Stimulated activated naive CD4-positive, alpha-beta T cell treated with Interleukin-2 at 50 U/mL for 16 hours (primary cell): ENCODE data around the gene COG4.
A peak's percentile ranks its signal among the peaks of the same experiment; 100 is the strongest.
"Not testable (repeated sequence)": the region's sequence is repeated elsewhere in the genome, so short reads cannot be mapped to it uniquely, and the experiment has no call there.

Source experiments
- DNase-seq: peaks from one replicate; lab custom pipeline; 2025; lab: John Stamatoyannopoulos, UW

Gene COG4

GRCh38 chr16:70527315-70527996 lies 4.1 kb upstream of the COG4 start:
- no peak for DNase-seq

DNA sequence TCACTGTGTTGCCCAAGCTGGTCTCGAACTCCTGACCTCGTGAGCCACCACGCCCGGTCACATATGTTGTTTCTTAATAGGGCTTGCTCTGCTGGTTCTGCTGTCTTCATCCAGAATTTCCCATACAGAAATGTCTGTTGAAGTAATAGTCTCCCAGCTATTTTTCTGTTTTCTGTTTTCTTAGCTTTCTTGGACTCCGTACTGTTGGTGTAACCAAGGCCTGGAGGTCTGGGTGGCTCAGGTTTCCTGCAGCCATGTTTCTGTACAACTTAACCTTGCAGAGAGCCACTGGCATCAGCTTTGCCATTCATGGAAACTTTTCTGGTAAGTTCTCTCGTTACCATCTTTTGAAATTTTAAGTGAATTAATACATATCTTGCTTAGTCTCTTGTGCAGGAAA lies 3.0 kb upstream of the COG4 start:
- no peak for DNase-seq

DNA sequence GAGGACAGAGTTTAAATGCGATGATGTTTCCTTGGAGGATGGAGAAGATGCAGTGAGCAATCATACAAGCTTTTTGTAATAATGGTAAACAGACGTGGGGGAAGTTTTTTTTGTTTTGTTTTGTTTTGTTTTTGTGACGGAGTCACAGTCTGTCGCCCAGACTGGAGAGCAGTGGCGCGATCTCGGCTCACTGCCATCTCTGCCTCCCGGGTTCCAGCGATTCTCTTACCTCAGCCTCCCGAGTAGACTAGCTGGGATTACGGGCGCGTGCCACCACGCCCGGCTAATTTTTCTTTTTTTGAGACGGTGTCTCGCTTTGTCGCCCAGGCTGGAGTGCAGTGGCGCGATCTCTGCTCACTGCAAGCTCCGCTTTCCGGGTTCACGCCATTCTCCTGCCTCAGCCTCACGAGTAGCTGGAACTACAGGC lies 1.1 kb upstream of the COG4 start:
- DNase-seq: not testable (repeated sequence)

GRCh38 chr16:70523743-70524398 lies 517 bp upstream of the COG4 start, which contains the start of gene SF3B3:
Gene SF3B3, plus strand, starts transcription at chr16:70523816. Its CDS starts 2,841 bp downstream, at chr16:70526657.
- peak; percentile 78 for DNase-seq

DNA sequence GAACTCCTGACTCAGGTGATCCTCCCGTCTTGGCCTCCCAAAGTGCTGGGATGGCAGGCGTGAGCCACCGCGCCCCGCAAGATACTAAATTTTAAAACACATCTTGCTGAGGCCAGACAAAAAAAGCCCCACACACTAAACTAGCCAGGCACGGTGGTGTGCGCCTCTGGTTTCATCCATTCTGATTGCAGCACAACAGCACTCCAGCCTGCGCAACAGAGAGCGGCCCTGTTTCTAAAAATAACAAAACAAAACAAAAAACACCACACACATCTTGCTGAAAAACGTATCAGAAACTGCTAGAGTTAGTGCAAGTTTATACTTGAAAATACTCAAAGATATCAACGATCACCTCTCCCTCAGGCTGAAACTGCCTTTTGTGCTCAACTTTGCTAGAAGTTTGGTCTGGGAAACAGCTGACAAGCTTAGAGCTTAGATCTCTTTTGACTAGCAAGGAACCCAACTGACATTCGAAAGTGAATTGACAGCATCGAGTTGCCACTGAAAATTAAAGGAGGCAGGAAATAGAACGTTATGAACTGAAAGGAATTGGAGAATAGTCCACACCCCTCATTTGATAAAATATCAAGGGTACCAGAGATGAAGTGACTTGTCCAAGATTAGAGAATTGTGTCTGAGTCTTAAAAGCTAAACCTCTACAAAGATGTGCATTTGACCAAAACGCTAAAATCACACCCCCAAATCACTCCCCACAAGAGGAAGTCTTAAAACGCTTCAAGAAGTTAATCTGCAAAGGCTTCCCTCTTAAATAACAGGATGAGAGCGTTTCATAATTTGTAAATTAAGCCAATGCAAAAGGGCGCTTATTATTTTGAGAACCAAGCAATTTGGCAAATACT lies 908 bp downstream of the COG4 start:
- no peak for DNase-seq

- DNase-seq: no peak
These were observed 2.6 kb downstream of the COG4 start for GRCh38 chr16:70520612-70521297.

- DNase-seq: no peak
These were observed 10.9 kb downstream of the COG4 start for GRCh38 chr16:70512456-70512855.

- DNase-seq: no peak
These were observed 11.5 kb downstream of the COG4 start for GRCh38 chr16:70511833-70512232.

- DNase-seq: no peak
These were observed 13.1 kb downstream of the COG4 start for GRCh38 chr16:70510216-70510615.

- no peak for DNase-seq
These were observed 14.6 kb downstream of the COG4 start for GRCh38 chr16:70508752-70509151.

GRCh38 chr16:70496513-70496912 lies 26.8 kb downstream of the COG4 start:
- no peak for DNase-seq

DNA sequence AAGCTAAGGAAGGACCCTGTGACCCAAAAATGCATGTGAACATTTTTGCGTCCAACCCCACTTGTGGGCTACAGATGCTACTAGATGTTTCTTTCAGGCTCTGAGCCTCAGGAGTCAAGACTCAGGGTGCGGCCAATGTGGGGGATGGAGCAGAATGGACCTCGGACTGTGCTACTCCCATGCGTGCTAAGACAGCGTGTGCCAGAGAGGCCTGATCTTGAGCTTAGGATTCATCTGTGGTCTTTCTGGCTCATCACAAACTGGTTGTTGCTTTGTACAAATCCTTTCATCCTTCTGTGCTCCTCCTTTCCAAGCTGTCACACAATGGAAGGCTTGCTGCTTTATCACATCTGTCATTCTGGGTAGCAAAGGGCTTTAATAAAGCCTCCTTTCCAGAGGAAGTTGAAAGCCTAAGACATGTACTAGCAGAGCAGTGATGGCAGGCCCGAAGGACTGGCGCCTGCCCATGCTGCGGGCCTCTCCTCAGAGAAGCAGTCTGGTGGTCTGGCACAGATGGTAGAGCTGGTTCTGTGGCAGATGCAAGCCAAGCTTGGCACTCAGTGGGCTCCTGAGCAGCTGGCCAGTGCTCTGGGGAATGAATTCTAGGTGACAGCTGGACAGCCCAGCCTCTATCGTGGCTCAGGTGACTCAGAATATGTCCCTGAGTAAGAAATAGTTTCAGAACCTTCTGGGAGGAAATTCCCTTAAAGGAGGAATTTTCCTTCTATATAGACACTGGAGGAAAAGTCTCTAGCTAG lies 27.8 kb downstream of the COG4 start:
- no peak for DNase-seq

GRCh38 chr16:70494777-70495176 lies 28.6 kb downstream of the COG4 start:
- no peak for DNase-seq

DNA sequence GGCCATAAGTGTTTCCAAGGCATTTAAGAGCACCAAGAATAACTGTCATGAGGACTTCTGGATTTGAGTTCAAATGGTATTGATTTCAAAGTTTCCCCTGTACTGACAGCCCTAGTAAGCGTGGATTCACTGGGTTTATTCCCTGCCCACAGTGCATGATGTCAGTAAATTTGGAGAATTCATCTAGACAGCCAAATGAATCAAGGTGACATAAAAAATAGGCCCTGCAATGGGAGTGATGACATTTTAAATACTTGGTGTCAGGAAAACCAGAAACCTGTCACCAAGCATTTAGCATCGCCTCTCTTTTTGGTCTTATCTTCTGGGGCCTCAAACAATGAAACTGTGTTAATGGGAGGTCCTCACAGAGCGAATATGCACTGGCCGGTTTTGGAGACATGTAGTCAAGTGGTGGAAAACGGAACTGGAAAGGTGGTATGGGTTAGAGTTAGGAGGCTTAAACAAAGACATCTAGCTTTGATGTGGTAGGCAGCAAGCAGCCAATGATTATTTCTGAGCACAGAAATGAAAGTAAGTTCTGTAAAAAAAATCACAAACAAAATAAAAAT lies 29.1 kb downstream of the COG4 start:
- no peak for DNase-seq

DNA sequence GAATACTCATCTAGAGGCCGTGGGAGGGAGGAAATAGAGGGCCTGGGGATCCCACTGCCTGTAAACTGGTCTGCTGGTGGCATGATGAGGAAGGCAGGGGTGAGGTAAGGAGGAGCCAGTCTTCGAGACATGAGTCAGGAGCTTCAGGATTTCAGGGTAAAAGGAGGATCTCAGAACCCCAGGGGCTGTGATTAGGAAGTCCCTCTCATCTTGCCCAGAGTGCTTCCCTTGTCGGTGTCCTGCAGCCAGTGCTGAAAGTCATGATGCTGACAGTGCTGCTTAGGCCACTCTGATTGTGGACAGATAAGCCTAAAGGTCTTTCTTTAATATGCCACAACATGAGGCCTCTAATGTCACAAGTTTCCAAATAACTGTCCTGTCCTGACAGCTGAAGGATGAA lies 29.6 kb downstream of the COG4 start:
- no peak for DNase-seq

- no peak for DNase-seq
These were observed 33.1 kb downstream of the COG4 start for GRCh38 chr16:70490261-70490660.

DNA sequence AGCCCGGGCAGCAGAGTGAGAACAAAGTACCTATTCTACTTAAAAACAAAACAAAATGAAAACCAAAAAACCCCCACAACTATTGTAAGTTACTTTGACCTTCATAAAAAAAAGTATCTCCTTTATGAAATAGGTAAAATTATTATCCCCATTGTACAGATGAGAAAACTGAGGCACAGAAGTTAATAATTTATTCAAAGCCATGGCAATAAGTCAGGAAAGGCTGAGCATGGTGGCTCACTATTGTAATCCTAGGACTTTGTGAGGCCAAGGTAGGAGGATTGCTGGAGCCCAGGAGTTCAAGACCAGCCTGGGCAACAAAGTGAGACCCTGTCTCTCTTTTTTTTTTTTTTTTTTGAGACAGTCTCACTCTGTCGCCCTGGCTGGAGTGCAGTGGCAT lies 38.5 kb downstream of the COG4 start:
- no peak for DNase-seq

GRCh38 chr16:70483426-70483825 lies 39.9 kb downstream of the COG4 start:
- DNase-seq: no peak

- no peak for DNase-seq
These were observed 40.7 kb downstream of the COG4 start for GRCh38 chr16:70482624-70483023.

DNA sequence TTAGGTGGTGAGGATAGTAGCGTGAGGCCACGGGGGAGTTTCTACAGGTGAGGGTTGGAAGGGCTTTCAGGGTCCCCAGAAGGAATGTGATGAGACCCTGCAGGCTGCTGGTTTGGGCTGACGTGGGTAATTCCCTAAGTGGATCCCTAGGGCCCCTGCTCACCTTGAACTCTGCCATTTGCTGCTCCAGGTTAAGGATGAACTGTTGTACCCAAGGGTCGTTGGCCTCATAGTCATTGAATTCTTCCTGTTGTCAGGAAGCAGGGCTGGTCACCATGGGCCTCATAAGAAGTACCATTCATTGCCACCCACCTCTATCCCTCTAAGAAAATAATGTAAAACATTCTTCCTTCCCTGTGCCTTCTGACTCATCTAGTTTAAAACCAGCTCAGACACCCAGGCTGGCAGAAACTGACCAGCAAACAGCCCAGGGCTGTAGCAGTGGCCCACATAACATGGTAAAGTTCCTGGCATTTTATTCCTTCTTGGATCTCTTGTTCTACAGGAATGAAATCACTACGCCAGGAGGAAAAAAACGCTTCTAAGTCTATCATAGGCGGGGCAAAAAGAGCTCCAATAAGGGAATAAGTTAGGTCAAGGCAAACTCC lies 41.3 kb downstream of the COG4 start:
- no peak for DNase-seq
